CD4-positive, CD25-positive, alpha-beta regulatory T cell (primary cell): ENCODE results near the gene GFY. TPM values are rescaled to one million over a fixed set of nuclear protein-coding genes. Genes with fewer than 3 reads are reported as not detected.

Source experiments
- ATAC-seq, 2 donors: fragments of 150-1000 bp; cut with Tn5 transposase; one replicate each; pipeline ENCODE4 v1.10.0; 2021; ENCODE audit warnings: low read depth in 2 of 2, moderate number of reproducible peaks in 2 of 2, moderate library complexity in 1 of 2
- DNase-seq, 3 donors: peaks; one replicate each; pipeline versions ENCODE4 v3.0.0 to v3.0.0-alpha.2; 2012 to 2022; ENCODE audit warnings: mixed read lengths in 1 of 3
- H3K27ac ChIP-seq: one replicate; pipeline ENCODE4 v1.7.0; 2013; ENCODE audit warnings: mild to moderate bottlenecking, low read length; ENCODE audit not compliant: insufficient read depth, poor library complexity, severe bottlenecking
- H3K27me3 ChIP-seq: one replicate; pipeline ENCODE4 v1.7.0; 2013; ENCODE audit warnings: low read length; ENCODE audit not compliant: control insufficient read depth, insufficient read depth
- H3K36me3 ChIP-seq: one replicate; pipeline ENCODE4 v1.7.0; 2013; ENCODE audit warnings: mild to moderate bottlenecking, low read length, moderate library complexity; ENCODE audit not compliant: control insufficient read depth, insufficient read depth
- H3K4me1 ChIP-seq: 2 replicates; pipeline ENCODE4 v1.7.0; 2013; ENCODE audit warnings: mild to moderate bottlenecking, low read length; ENCODE audit not compliant: insufficient read depth, control insufficient read depth, poor library complexity, severe bottlenecking
- H3K4me3 ChIP-seq: one replicate; pipeline ENCODE4 v1.7.0; 2013; ENCODE audit warnings: low read depth, mild to moderate bottlenecking, low read length, moderate library complexity
- H3K9me3 ChIP-seq, 2 experiments: 1 replicate in 1 of 2; 2 replicates in 1 of 2; pipeline ENCODE4 v1.7.0; 2013; ENCODE audit warnings: low read length in 2 of 2, mild to moderate bottlenecking in 1 of 2, moderate library complexity in 1 of 2; ENCODE audit not compliant: control insufficient read depth in 2 of 2
- H3K27ac Mint-ChIP-seq, 3 donors: one replicate each; pipeline ENCODE4 v1.8.0; 2020 to 2022; ENCODE audit warnings: mild to moderate bottlenecking in 3 of 3, mixed read lengths in 3 of 3, moderate library complexity in 2 of 3
- H3K27me3 Mint-ChIP-seq: one replicate; pipeline ENCODE4 v1.8.0; 2022; ENCODE audit warnings: mild to moderate bottlenecking, mixed read lengths
- H3K36me3 Mint-ChIP-seq: one replicate; pipeline ENCODE4 v1.8.0; 2020; ENCODE audit warnings: mixed read lengths
- H3K4me1 Mint-ChIP-seq, 4 donors: one replicate each; pipeline ENCODE4 v1.8.0; 2020 to 2022; ENCODE audit warnings: mixed read lengths in 4 of 4, mild to moderate bottlenecking in 1 of 4
- H3K4me3 Mint-ChIP-seq, 4 donors: one replicate each; pipeline ENCODE4 v1.8.0; 2020 to 2022; ENCODE audit warnings: mild to moderate bottlenecking in 4 of 4, mixed read lengths in 4 of 4, moderate library complexity in 3 of 4
- H3K9me3 Mint-ChIP-seq, 7 donors: one replicate each; pipeline ENCODE4 v1.8.0; 2020 to 2022; ENCODE audit warnings: mixed read lengths in 7 of 7, mild to moderate bottlenecking in 3 of 7, moderate library complexity in 2 of 7
- polyA plus RNA-seq, 4 donors: library from polyadenylated mRNA; unstranded; fragments of 300-500 nt; fragmentation: Illumina TruSeq; gene quantifications; one replicate each; pipeline ENCODE4 v1.2.3, GENCODE V29; 2021
- total RNA-seq: library from RNA; stranded (reverse); gene quantifications from one replicate; pipeline ENCODE4 v1.2.3, GENCODE V29; 2022

GFY gene
- total and polyA plus RNA-seq, 5 donors from 2014 or later = not detected

- H3K4me3 Mint-ChIP-seq = no peak overlapping the region
- no peak for DNase-seq
- peaks cover 66% of the 10 kb centered on the region for H3K27me3 Mint-ChIP-seq
- Histone ChIP-seq H3K27ac (no peak overlapping the region), H3K4me1 (peaks cover 22% of the 10 kb centered on the region), H3K4me3 (no peak overlapping the region), H3K36me3 (no peaks in the 10 kb centered on the region), H3K9me3 (no peaks in the 10 kb centered on the region), H3K27me3 (peaks cover 29% of the 10 kb centered on the region)
- peaks cover 5% of the 10 kb centered on the region for H3K36me3 Mint-ChIP-seq
- H3K4me1 Mint-ChIP-seq = peaks cover 1 to 34% (median 16%) of the 10 kb centered on the region in 4 donors
- H3K9me3 Mint-ChIP-seq = peaks cover 0 to 5% (median 0%) of the 10 kb centered on the region in 7 donors
- H3K27ac Mint-ChIP-seq = no peak overlapping the region
- ATAC-seq = no peak
Measured at GRCh38 chr19:49418511-49418910, 6.7 kb upstream of the GFY start.

DNA sequence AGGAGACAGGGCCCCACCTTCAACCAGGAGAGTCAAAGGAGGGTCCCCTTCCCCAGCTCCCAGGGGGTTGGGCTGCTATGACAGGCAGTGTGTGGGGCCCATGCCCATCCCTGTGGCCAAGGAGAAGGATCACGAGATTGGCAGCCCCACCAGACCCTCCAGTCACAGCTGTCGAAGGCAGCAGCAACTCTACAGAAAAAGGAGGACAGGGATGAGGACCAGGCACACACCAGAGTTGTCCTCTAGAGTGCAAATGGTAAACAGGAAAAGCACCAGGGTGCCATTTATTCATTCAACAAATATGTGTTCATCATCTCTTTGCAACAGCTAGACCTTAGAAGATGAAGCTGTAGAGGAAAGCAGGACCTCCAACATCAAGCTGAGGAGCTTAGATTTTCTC is 6.0 kb upstream of the GFY start:
- peak overlapping the region in 2 of 4 donors; percentile 2 to 20 for H3K4me3 Mint-ChIP-seq

GRCh38 chr19:49420227-49420626 is 5.0 kb upstream of the GFY start:
- H3K27me3 Mint-ChIP-seq = peaks cover 83% of the 10 kb centered on the region
- DNase-seq (no peak), ATAC-seq (no peak)
- Histone ChIP-seq H3K27ac (no peak overlapping the region), H3K36me3 (no peaks in the 10 kb centered on the region), H3K4me1 (peaks cover 32% of the 10 kb centered on the region), H3K27me3 (peaks cover 39% of the 10 kb centered on the region), H3K9me3 (no peaks in the 10 kb centered on the region), H3K4me3 (no peak overlapping the region)
- H3K36me3 Mint-ChIP-seq = peaks cover 5% of the 10 kb centered on the region
- H3K4me3 Mint-ChIP-seq = peak overlapping the region in 3 of 4 donors; percentile 19 to 34 (median 19)
- peaks cover 0 to 7% (median 0%) of the 10 kb centered on the region in 7 donors for H3K9me3 Mint-ChIP-seq
- no peak overlapping the region for H3K27ac Mint-ChIP-seq
- H3K4me1 Mint-ChIP-seq = peaks cover 5 to 50% (median 22%) of the 10 kb centered on the region in 4 donors

More for the DNA sequence above, 6.0 kb upstream of the GFY start:
- H3K9me3 Mint-ChIP-seq = peaks cover 0 to 7% (median 0%) of the 10 kb centered on the region in 7 donors
- Histone ChIP-seq H3K36me3 (no peaks in the 10 kb centered on the region), H3K4me3 (no peak overlapping the region), H3K27me3 (peaks cover 34% of the 10 kb centered on the region), H3K9me3 (no peaks in the 10 kb centered on the region), H3K4me1 (peaks cover 29% of the 10 kb centered on the region), H3K27ac (no peak overlapping the region)
- DNase-seq (no peak), ATAC-seq (no peak)
- H3K27me3 Mint-ChIP-seq = peaks cover 72% of the 10 kb centered on the region
- peaks cover 5% of the 10 kb centered on the region for H3K36me3 Mint-ChIP-seq
- H3K4me1 Mint-ChIP-seq = peaks cover 5 to 40% (median 22%) of the 10 kb centered on the region in 4 donors
- H3K27ac Mint-ChIP-seq = no peak overlapping the region

GRCh38 chr19:49421039-49421877 is 3.9 kb upstream of the GFY start:
- H3K9me3 Mint-ChIP-seq = peaks cover 0 to 6% (median 0%) of the 10 kb centered on the region in 7 donors
- DNase-seq (peak in 1 of 3 donors; percentile 61), ATAC-seq (no peak)
- H3K27ac Mint-ChIP-seq = peak overlapping the region in 1 of 3 donors; percentile 89
- peaks cover 85% of the 10 kb centered on the region for H3K27me3 Mint-ChIP-seq
- Histone ChIP-seq H3K27me3 (peaks cover 47% of the 10 kb centered on the region), H3K27ac (no peak overlapping the region), H3K4me1 (peaks cover 34% of the 10 kb centered on the region), H3K9me3 (no peaks in the 10 kb centered on the region), H3K36me3 (no peaks in the 10 kb centered on the region), H3K4me3 (peak overlapping the region; percentile 13)
- peak overlapping the region in 3 of 4 donors; percentile 19 to 88 (median 36) for H3K4me3 Mint-ChIP-seq
- H3K36me3 Mint-ChIP-seq = peaks cover 5% of the 10 kb centered on the region
- H3K4me1 Mint-ChIP-seq = peaks cover 5 to 56% (median 22%) of the 10 kb centered on the region in 4 donors

GRCh38 chr19:49421878-49422202 is 3.3 kb upstream of the GFY start:
- Histone ChIP-seq H3K27ac (no peak overlapping the region), H3K4me1 (peaks cover 36% of the 10 kb centered on the region), H3K36me3 (no peaks in the 10 kb centered on the region), H3K27me3 (peaks cover 53% of the 10 kb centered on the region), H3K4me3 (no peak overlapping the region), H3K9me3 (no peaks in the 10 kb centered on the region)
- no peak overlapping the region for H3K27ac Mint-ChIP-seq
- H3K9me3 Mint-ChIP-seq = peaks cover 0 to 11% (median 0%) of the 10 kb centered on the region in 7 donors
- ATAC-seq = no peak
- peaks cover 90% of the 10 kb centered on the region for H3K27me3 Mint-ChIP-seq
- H3K4me1 Mint-ChIP-seq = peaks cover 5 to 62% (median 27%) of the 10 kb centered on the region in 4 donors
- H3K36me3 Mint-ChIP-seq = peaks cover 5% of the 10 kb centered on the region
- H3K4me3 Mint-ChIP-seq = peak overlapping the region in 3 of 4 donors; percentile 19 to 88 (median 30)
- no peak for DNase-seq

DNA sequence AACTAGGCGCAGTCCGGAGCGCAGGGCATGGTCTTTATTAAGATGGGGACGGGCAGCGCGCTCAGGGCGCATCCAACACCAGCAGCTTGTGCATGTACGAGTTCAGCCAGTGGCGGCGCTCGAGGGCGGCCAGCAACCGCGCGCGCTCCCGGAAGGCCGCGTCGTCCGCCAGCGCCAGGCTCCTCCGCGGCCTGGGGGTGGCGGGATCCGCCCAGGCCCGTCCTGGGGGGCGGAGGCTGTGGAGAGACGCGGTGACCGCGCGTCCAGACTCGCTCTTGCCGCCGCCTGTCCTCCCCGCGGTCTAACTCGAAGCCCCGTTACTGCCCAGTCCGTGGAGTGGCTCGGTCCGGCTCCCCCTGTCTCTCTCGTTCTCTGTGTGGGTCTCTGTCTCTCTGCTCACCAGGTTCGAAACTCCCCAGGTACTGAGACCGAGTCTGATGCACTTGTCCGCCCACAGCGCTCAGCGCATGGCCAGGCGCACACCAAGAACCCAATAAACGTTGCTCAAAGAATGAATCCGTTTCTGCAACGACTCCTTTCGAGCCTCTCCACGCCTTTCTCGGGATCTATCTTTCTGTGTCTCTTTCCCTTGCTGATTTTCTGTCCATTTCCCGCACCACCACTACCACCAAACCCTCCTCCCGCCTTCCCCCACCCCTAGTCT is 2.6 kb upstream of the GFY start:
- peaks cover 57% of the 10 kb centered on the region for H3K27me3 ChIP-seq
- Mint-ChIP-seq H3K27ac (peak overlapping the region in 1 of 3 donors; percentile 55), H3K36me3 (peaks cover 5% of the 10 kb centered on the region), H3K4me3 (peak overlapping the region; percentile 58 to 84 (median 80)), H3K4me1 (peaks cover 5 to 68% (median 28%) of the 10 kb centered on the region in 4 donors), H3K9me3 (peaks cover 0 to 16% (median 0%) of the 10 kb centered on the region in 7 donors), H3K27me3 (peaks cover 94% of the 10 kb centered on the region)
- H3K9me3 ChIP-seq = no peaks in the 10 kb centered on the region
- peaks cover 36% of the 10 kb centered on the region for H3K4me1 ChIP-seq
- DNase-seq = peak in 2 of 3 donors; percentile 23 to 68
- no peak overlapping the region for H3K27ac ChIP-seq
- H3K4me3 ChIP-seq = peak overlapping the region; percentile 61
- H3K36me3 ChIP-seq = no peaks in the 10 kb centered on the region
- peak; percentile 33 to 54 for ATAC-seq

DNA sequence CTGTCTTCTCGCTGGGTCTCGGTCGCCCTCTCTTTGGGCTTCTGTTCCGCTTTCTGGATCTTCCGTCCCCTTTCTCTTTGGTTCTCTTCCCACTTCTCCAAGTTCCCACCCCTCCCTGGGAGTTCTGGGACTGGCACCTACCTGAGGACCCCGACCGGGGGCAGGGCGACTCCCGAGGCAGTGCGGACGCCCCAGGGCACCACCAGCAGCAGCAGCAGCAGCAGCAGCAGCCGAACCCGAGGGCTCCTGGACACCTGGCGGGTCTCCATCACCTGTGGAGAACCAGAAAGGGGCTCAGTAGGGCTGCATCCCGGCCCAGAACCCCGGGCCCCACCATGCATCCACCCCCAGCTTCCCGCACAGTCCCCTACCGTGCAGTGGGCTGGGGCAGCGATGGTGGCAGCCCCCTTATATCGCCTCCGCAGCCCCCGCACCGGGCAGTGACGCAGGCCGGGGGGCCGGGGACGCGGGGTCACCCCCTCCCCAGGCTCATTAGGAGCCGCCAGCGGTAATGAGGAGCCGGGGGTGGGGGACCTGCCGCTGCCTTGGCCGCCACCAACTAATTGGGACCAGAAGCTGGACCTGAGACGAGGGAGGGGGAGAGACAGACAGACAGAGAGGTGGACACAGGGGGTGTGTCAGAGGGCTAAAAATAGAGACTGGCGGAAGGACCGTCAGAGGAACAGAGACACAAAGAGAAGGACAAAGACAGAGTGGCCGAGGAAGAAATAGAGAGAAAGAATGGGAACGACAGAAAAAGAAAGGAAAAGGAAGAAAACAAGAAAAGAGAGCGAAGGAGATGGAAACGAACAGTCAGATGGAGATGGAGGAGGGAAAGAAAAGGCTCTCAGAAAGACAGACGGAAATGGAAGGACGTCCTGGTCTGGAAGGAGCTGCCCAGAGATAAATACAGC is 1.9 kb upstream of the GFY start, which contains the start of gene PTH2:
Gene PTH2, minus strand, starts transcription at position 371 of the 914 bp plus-strand sequence. Its CDS starts 102 bp downstream, at position 269.
- DNase-seq (no peak), ATAC-seq (no peak)
- peaks cover 97% of the 10 kb centered on the region for H3K27me3 Mint-ChIP-seq
- H3K27me3 ChIP-seq = peaks cover 61% of the 10 kb centered on the region
- peaks cover 0 to 16% (median 0%) of the 10 kb centered on the region in 7 donors for H3K9me3 Mint-ChIP-seq
- H3K36me3 Mint-ChIP-seq = peaks cover 5% of the 10 kb centered on the region
- no peaks in the 10 kb centered on the region for H3K36me3 ChIP-seq
- H3K9me3 ChIP-seq = no peaks in the 10 kb centered on the region
- peaks cover 5 to 75% (median 31%) of the 10 kb centered on the region in 4 donors for H3K4me1 Mint-ChIP-seq
- peak within 1 kb of the TSS; percentile 58 to 84 (median 80) for H3K4me3 Mint-ChIP-seq
- peak within 1 kb of the TSS in 1 of 3 donors; percentile 55 for H3K27ac Mint-ChIP-seq
- peaks cover 44% of the 10 kb centered on the region for H3K4me1 ChIP-seq
- peak within 1 kb of the TSS; percentile 61 for H3K4me3 ChIP-seq
- H3K27ac ChIP-seq = no peak within 1 kb of the TSS
